Right atrium auricular region (tissue), 2 donors: ENCODE data around the gene HECTD2. TPM values are rescaled to one million over a fixed set of nuclear protein-coding genes. Genes with fewer than 3 reads are reported as not detected.
"Not testable (repeated sequence)": the region's sequence is repeated elsewhere in the genome, so short reads cannot be mapped to it uniquely, and the experiment has no call there.

Experiments
- DNase-seq: peaks from one replicate; pipeline ENCODE4 v3.0.0-alpha.2; 2019; ENCODE audit warnings: low spot score
- H3K27ac ChIP-seq, 2 donors: fragments of 200-600 bp; sonication (generic); 1 replicate in 1 of 2; 2 replicates in 1 of 2; pipeline ENCODE4 v1.5.1; 2016 to 2019
- H3K27me3 ChIP-seq, 2 donors: fragments of 200-600 bp; sonication (generic); one replicate each; pipeline versions ENCODE4 v1.5.1 to v1.6.0; 2017 to 2019
- H3K36me3 ChIP-seq: fragments of 200-600 bp; sonication (generic); one replicate; pipeline ENCODE4 v1.5.1; 2016
- H3K4me1 ChIP-seq, 2 donors: fragments of 200-600 bp; sonication (generic); one replicate each; pipeline versions ENCODE4 v1.5.1 to v1.6.0; 2017 to 2019
- H3K4me3 ChIP-seq, 2 donors: fragments of 200-600 bp; sonication (generic); 1 replicate in 1 of 2; 2 replicates in 1 of 2; pipeline ENCODE4 v1.5.1; 2017 to 2019; ENCODE audit warnings: mild to moderate bottlenecking in 1 of 2, moderate library complexity in 1 of 2
- H3K9me3 ChIP-seq, 2 donors: fragments of 200-600 bp; sonication (generic); one replicate each; pipeline ENCODE4 v1.5.1; 2019
- total RNA-seq, 2 donors: library from RNA; depleted of rRNA; stranded (reverse); fragments of >200 nt; gene quantifications; one replicate each; pipeline ENCODE4 v1.1.0, GENCODE V29; 2016
- TF ChIP-seq, protein P1 (sequence below), 2 donors: fragments of 200-600 bp; sonication (generic); IDR thresholded peaks; one replicate each; pipeline ENCODE4 v1.5.1; 2019; ENCODE audit warnings: antibody characterized with exemption in 2 of 2

The HECTD2 gene
- total RNA-seq, 2 donors from 2014 or later = 6.9 TPM

DNA sequence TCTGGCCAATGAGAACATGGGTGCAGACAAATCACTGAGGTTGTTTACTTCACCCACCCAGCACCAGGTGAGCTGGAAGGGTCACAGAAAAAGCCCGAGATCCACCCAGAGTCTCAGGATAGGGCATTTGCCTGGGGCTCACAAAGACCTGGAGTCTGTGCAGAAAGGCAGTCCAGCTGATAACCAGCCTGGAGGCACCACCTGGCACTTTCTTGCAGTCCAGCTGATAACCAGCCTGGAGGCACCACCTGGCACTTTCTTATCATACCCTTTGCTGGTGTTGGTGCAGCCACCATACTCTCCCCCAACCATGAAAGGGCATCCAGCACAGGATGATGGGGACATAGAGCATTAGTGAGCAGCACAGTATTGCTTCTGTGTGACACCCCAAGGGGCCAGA lies 118.6 kb downstream of the HECTD2 start:
- no peaks in the 10 kb centered on the region for H3K4me1 ChIP-seq
- no peaks in the 10 kb centered on the region for H3K36me3 ChIP-seq
- DNase-seq = no peak
- H3K27me3 ChIP-seq = no peaks in the 10 kb centered on the region
- TF ChIP-seq, protein P1, sequence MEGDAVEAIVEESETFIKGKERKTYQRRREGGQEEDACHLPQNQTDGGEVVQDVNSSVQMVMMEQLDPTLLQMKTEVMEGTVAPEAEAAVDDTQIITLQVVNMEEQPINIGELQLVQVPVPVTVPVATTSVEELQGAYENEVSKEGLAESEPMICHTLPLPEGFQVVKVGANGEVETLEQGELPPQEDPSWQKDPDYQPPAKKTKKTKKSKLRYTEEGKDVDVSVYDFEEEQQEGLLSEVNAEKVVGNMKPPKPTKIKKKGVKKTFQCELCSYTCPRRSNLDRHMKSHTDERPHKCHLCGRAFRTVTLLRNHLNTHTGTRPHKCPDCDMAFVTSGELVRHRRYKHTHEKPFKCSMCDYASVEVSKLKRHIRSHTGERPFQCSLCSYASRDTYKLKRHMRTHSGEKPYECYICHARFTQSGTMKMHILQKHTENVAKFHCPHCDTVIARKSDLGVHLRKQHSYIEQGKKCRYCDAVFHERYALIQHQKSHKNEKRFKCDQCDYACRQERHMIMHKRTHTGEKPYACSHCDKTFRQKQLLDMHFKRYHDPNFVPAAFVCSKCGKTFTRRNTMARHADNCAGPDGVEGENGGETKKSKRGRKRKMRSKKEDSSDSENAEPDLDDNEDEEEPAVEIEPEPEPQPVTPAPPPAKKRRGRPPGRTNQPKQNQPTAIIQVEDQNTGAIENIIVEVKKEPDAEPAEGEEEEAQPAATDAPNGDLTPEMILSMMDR (IDR thresholded peaks at IDR 0.05) = no peak
- no peak overlapping the region for H3K27ac ChIP-seq
- no peak overlapping the region for H3K4me3 ChIP-seq
- H3K9me3 ChIP-seq = no peaks in the 10 kb centered on the region

DNA sequence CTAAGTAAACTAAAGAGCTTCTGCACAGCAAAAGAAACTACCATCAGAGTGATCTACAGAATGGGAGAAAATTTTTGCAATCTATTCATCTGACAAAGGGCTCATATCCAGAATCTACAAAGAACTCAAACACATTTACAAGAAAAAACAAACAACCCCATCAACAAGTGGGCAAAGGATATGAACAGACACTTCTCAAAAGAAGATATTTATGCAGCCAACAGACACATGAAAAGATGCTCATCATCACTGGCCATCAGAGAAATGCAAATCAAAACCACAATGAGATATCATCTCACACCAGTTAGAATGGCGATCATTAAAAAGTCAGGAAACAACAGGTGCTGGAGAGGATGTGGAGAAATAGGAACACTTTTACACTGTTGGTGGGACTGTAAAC lies 124.6 kb downstream of the HECTD2 start:
- H3K36me3 ChIP-seq, H3K4me3 ChIP-seq, H3K27me3 ChIP-seq, H3K27ac ChIP-seq, H3K4me1 ChIP-seq, H3K9me3 ChIP-seq, DNase-seq: not testable (repeated sequence)

DNA sequence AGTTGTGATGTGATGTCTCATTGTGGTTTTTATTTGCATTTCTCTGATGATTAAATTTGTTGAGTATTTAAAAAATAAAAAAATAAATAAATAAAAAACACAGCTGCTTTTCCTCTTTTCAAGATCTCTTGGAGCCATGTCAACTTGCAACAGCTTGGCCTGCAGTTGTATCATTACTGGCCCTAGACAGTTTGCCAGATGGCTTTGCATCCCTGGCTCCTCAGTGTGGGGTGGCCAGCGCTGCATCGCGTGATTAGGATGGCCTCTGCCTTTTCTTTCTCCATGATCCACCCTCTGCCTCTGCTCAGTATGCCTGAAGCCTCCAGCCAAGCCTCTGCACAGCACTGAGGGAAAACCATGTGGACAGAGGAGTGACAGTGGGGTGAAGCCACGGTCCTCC lies 126.0 kb downstream of the HECTD2 start:
- Histone ChIP-seq H3K36me3 (no peaks in the 10 kb centered on the region), H3K27ac (no peak overlapping the region), H3K4me3 (no peak overlapping the region), H3K27me3 (no peaks in the 10 kb centered on the region), H3K4me1 (peaks cover 0 to 9% of the 10 kb centered on the region in 2 donors), H3K9me3 (no peaks in the 10 kb centered on the region)
- TF ChIP-seq, protein P1 (IDR thresholded peaks at IDR 0.05) = no peak
- DNase-seq = no peak

GRCh38 chr10:91536733-91537132 lies 126.6 kb downstream of the HECTD2 start:
- H3K4me3 ChIP-seq = no peak overlapping the region
- no peaks in the 10 kb centered on the region for H3K9me3 ChIP-seq
- no peaks in the 10 kb centered on the region for H3K36me3 ChIP-seq
- H3K27me3 ChIP-seq = no peaks in the 10 kb centered on the region
- no peak for DNase-seq
- TF ChIP-seq, protein P1 (IDR thresholded peaks at IDR 0.05) = no peak
- H3K27ac ChIP-seq = no peak overlapping the region
- peaks cover 0 to 14% of the 10 kb centered on the region in 2 donors for H3K4me1 ChIP-seq

DNA sequence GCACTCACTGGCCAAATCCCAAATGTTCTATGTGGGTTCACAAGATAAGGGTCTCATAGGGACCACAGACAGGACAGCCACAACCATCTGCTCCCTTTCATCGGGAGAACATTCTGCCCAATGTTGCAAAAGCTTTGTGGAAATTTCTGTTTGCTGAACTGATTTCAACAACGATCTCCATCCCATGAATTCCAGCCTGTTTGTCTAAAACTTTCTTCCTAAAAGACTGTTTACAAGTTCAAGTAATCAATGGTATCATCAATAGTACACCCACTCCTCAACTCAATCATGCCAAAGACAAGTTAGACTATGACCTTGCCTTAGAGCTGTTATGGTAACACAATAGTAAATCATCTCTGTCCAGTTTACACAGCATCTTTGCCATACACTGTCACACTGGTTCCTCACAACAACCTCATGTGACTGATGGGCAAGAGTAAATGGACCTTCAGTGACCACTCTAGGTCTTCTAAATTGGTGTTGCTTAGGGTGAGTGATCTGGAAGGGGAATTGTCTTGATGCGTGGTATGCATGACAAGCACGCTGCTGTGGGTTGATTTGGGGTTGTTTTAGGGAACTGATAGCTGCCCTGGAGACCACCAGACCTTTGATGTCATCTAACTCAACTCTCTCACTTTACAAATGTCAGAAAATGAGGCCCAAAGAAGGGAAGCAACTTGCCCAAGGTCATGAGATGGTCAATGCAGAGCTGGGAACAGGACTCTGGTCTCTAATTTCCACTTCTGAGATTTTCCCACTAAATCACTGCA lies 127.7 kb downstream of the HECTD2 start:
- no peak overlapping the region for H3K4me3 ChIP-seq
- no peak overlapping the region for H3K27ac ChIP-seq
- no peaks in the 10 kb centered on the region for H3K9me3 ChIP-seq
- no peak for DNase-seq
- H3K36me3 ChIP-seq = no peaks in the 10 kb centered on the region
- H3K4me1 ChIP-seq = peaks cover 0 to 17% of the 10 kb centered on the region in 2 donors
- no peaks in the 10 kb centered on the region for H3K27me3 ChIP-seq
- TF ChIP-seq, protein P1 (IDR thresholded peaks at IDR 0.05) = no peak

- Histone ChIP-seq H3K36me3 (no peaks in the 10 kb centered on the region), H3K27me3 (no peaks in the 10 kb centered on the region), H3K9me3 (no peaks in the 10 kb centered on the region), H3K27ac (no peak overlapping the region), H3K4me3 (no peak overlapping the region), H3K4me1 (peaks cover 0 to 17% of the 10 kb centered on the region in 2 donors)
- TF ChIP-seq, protein P1 (IDR thresholded peaks at IDR 0.05) = no peak
- DNase-seq = no peak
These were observed 129.8 kb downstream of the HECTD2 start for GRCh38 chr10:91539930-91540329.
